SK-N-DZ (cell line): ENCODE results near the gene PTPRT.

Source experiments
- DNase-seq: peaks from one replicate; pipeline ENCODE4 v3.0.0-alpha.2; 2015; ENCODE audit warnings: low spot score

The PTPRT gene

GRCh38 chr20:42475773-42476172 is 713.9 kb downstream of the PTPRT start:
- no peak for DNase-seq

GRCh38 chr20:42474646-42475045 is 715.1 kb downstream of the PTPRT start:
- DNase-seq = no peak

- DNase-seq = no peak
Measured at GRCh38 chr20:42472198-42472597, 717.5 kb downstream of the PTPRT start.

- DNase-seq = no peak
Measured at GRCh38 chr20:42461965-42462593, 727.6 kb downstream of the PTPRT start.

GRCh38 chr20:42461291-42461690 is 728.4 kb downstream of the PTPRT start:
- DNase-seq = no peak

GRCh38 chr20:42447270-42447669 is 742.4 kb downstream of the PTPRT start:
- no peak for DNase-seq

- DNase-seq = no peak
Measured at GRCh38 chr20:42444799-42445198, 744.9 kb downstream of the PTPRT start.

GRCh38 chr20:42443200-42443599 is 746.5 kb downstream of the PTPRT start:
- DNase-seq = no peak

GRCh38 chr20:42442716-42443115 is 747.0 kb downstream of the PTPRT start:
- DNase-seq = no peak

- no peak for DNase-seq
Measured at GRCh38 chr20:42441864-42442331, 747.8 kb downstream of the PTPRT start.

GRCh38 chr20:42441196-42441863 is 748.4 kb downstream of the PTPRT start:
- DNase-seq = no peak

- DNase-seq = no peak
Measured at GRCh38 chr20:42435230-42435629, 754.5 kb downstream of the PTPRT start.

- no peak for DNase-seq
Measured at GRCh38 chr20:42432496-42433334, 757.0 kb downstream of the PTPRT start.

GRCh38 chr20:42430598-42430997 is 759.1 kb downstream of the PTPRT start:
- DNase-seq = no peak

- DNase-seq = no peak
Measured at GRCh38 chr20:42429761-42430458, 759.8 kb downstream of the PTPRT start.

GRCh38 chr20:42419814-42420532 is 769.7 kb downstream of the PTPRT start:
- DNase-seq = no peak

- DNase-seq = no peak
Measured at GRCh38 chr20:42406826-42407225, 782.9 kb downstream of the PTPRT start.

- no peak for DNase-seq
Measured at GRCh38 chr20:42402455-42402854, 787.3 kb downstream of the PTPRT start.

- DNase-seq = no peak
Measured at GRCh38 chr20:42401613-42402012, 788.1 kb downstream of the PTPRT start.

- DNase-seq = no peak
Measured at GRCh38 chr20:42399802-42400201, 789.9 kb downstream of the PTPRT start.

GRCh38 chr20:42392442-42392841 is 797.3 kb downstream of the PTPRT start:
- no peak for DNase-seq
